BLaER1 treated with 17β-estradiol and CSF1 and Interleukin-3, amounts not matched to agents 10 nM and 100 nM (cell line): ENCODE results near the gene ZYX.
A peak's percentile ranks its signal among the peaks of the same experiment; 100 is the strongest.
"Not testable (repeated sequence)": the region's sequence is repeated elsewhere in the genome, so short reads cannot be mapped to it uniquely, and the experiment has no call there.

Source experiments
- H3K27ac ChIP-seq, 11 experiments: shearing (Covaris generic); formaldehyde crosslinking; 2 replicates each; pipeline ENCODE4 v1.8.1; 2022
- H3K27me3 ChIP-seq, 11 experiments: shearing (Covaris generic); formaldehyde crosslinking; 2 replicates each; pipeline ENCODE4 v1.8.1; 2022
- H3K36me3 ChIP-seq, 11 experiments: shearing (Covaris generic); formaldehyde crosslinking; 2 replicates each; pipeline ENCODE4 v1.8.1; 2022
- H3K4me1 ChIP-seq, 10 experiments: shearing (Covaris generic); formaldehyde crosslinking; 2 replicates each; pipeline ENCODE4 v1.8.1; 2022
- H3K4me2 ChIP-seq, 11 experiments: shearing (Covaris generic); formaldehyde crosslinking; 2 replicates each; pipeline ENCODE4 v1.8.1; 2022
- H3K4me3 ChIP-seq, 10 experiments: shearing (Covaris generic); formaldehyde crosslinking; 2 replicates each; pipeline ENCODE4 v1.8.1; 2022
- H3K9ac ChIP-seq, 11 experiments: shearing (Covaris generic); formaldehyde crosslinking; 2 replicates each; pipeline ENCODE4 v1.8.1; 2022
- H3K9me3 ChIP-seq, 11 experiments: shearing (Covaris generic); formaldehyde crosslinking; replicated peaks in 1 of 11; 2 replicates each; pipeline ENCODE4 v1.8.1; 2022
- H4K20me1 ChIP-seq, 11 experiments: shearing (Covaris generic); formaldehyde crosslinking; 2 replicates each; pipeline ENCODE4 v1.8.1; 2022
- Cebpa-rat ChIP-seq, 11 experiments: shearing (Covaris generic); IDR thresholded peaks; 2 replicates each; pipeline ENCODE4 v1.8.1; 2022

Gene ZYX

GRCh38 chr7:143390773-143391317 lies 9.7 kb downstream of the ZYX start:
- H3K4me2 ChIP-seq = peak overlapping the region in 5 of 11 experiments; percentile 14 to 100 (median 99); a peak in 8 of 22 replicates
- peaks cover 31 to 97% (median 62%) of the 10 kb centered on the region in 10 experiments for H3K4me1 ChIP-seq
- no peak overlapping the region for H3K4me3 ChIP-seq
- H3K27ac ChIP-seq = no peak overlapping the region; a peak in 1 of 22 replicates
- no peaks in the 10 kb centered on the region for H3K27me3 ChIP-seq
- peaks cover 47 to 78% (median 67%) of the 10 kb centered on the region in 11 experiments for H3K36me3 ChIP-seq
- no peak for TF ChIP-seq Cebpa-rat (IDR thresholded peaks at IDR 0.05)
- no peaks in the 10 kb centered on the region for H3K9me3 ChIP-seq
- H3K9ac ChIP-seq = 0 out of 22 replicates have a peak overlapping the region, but pooled peaks of 1 of the 11 experiments have one; percentile 17
- peaks cover 22 to 100% (median 84%) of the 10 kb centered on the region in 11 experiments; a peak in 21 of 22 replicates for H4K20me1 ChIP-seq

- no peak overlapping the region for H3K4me3 ChIP-seq
- H3K9me3 ChIP-seq = no peaks in the 10 kb centered on the region
- peak overlapping the region in 3 of 11 experiments; percentile 1 to 25 (median 25); a peak in 3 of 22 replicates for H3K27ac ChIP-seq
- H3K36me3 ChIP-seq = peaks cover 47 to 69% (median 63%) of the 10 kb centered on the region in 11 experiments
- H3K27me3 ChIP-seq = no peaks in the 10 kb centered on the region
- peaks cover 13 to 99% (median 75%) of the 10 kb centered on the region in 11 experiments; a peak in 21 of 22 replicates for H4K20me1 ChIP-seq
- 0 out of 22 replicates have a peak overlapping the region, but pooled peaks of 1 of the 11 experiments have one; percentile 17 for H3K9ac ChIP-seq
- peak overlapping the region in 2 of 11 experiments; percentile 26 to 100; a peak in 6 of 22 replicates for H3K4me2 ChIP-seq
- no peak for TF ChIP-seq Cebpa-rat (IDR thresholded peaks at IDR 0.05)
- H3K4me1 ChIP-seq = peaks cover 26 to 91% (median 56%) of the 10 kb centered on the region in 10 experiments
Measured at GRCh38 chr7:143391462-143392404, 10.6 kb downstream of the ZYX start.

- H3K4me1 ChIP-seq = peaks cover 19 to 84% (median 49%) of the 10 kb centered on the region in 10 experiments
- H3K27me3 ChIP-seq, H3K4me3 ChIP-seq, H3K27ac ChIP-seq, H3K9me3 ChIP-seq, H3K4me2 ChIP-seq, H3K9ac ChIP-seq: not testable (repeated sequence)
- peaks cover 47 to 62% (median 56%) of the 10 kb centered on the region in 11 experiments for H3K36me3 ChIP-seq
- H4K20me1 ChIP-seq = peaks cover 7 to 93% (median 68%) of the 10 kb centered on the region in 11 experiments; a peak in 21 of 22 replicates
Measured at GRCh38 chr7:143392427-143392826, 11.3 kb downstream of the ZYX start.

- Histone ChIP-seq H3K4me2 (peak overlapping the region in 2 of 11 experiments; percentile 87 to 91; a peak in 3 of 22 replicates), H3K9ac (no peak overlapping the region), H3K4me1 (peaks cover 16 to 79% (median 45%) of the 10 kb centered on the region in 10 experiments), H3K27me3 (no peaks in the 10 kb centered on the region), H3K27ac (no peak overlapping the region), H3K36me3 (peaks cover 44 to 58% (median 52%) of the 10 kb centered on the region in 11 experiments), H4K20me1 (peaks cover 3 to 88% (median 64%) of the 10 kb centered on the region in 11 experiments; a peak in 21 of 22 replicates), H3K9me3 (no peaks in the 10 kb centered on the region), H3K4me3 (no peak overlapping the region)
- TF ChIP-seq Cebpa-rat (IDR thresholded peaks at IDR 0.05) = no peak
Measured at GRCh38 chr7:143392875-143393266, 11.7 kb downstream of the ZYX start.

GRCh38 chr7:143393267-143394041 lies 12.3 kb downstream of the ZYX start:
- Histone ChIP-seq H3K9me3 (no peaks in the 10 kb centered on the region), H3K9ac (no peak overlapping the region), H4K20me1 (peaks cover 3 to 82% (median 58%) of the 10 kb centered on the region in 11 experiments; a peak in 20 of 22 replicates), H3K27me3 (no peaks in the 10 kb centered on the region), H3K27ac (no peak overlapping the region), H3K4me2 (peak overlapping the region in 2 of 11 experiments; percentile 87 to 91; a peak in 4 of 22 replicates), H3K4me1 (peaks cover 16 to 74% (median 40%) of the 10 kb centered on the region in 10 experiments), H3K4me3 (no peak overlapping the region), H3K36me3 (peaks cover 39 to 52% (median 46%) of the 10 kb centered on the region in 11 experiments)
- TF ChIP-seq Cebpa-rat (IDR thresholded peaks at IDR 0.05) = no peak

GRCh38 chr7:143394068-143394467 lies 12.9 kb downstream of the ZYX start:
- Histone ChIP-seq H3K4me1 (peaks cover 16 to 67% (median 37%) of the 10 kb centered on the region in 10 experiments), H3K27me3 (no peaks in the 10 kb centered on the region), H3K27ac (no peak overlapping the region), H3K9ac (no peak overlapping the region), H3K4me2 (peak overlapping the region in 5 of 11 experiments; percentile 72 to 96 (median 88); a peak in 9 of 22 replicates), H3K4me3 (no peak overlapping the region), H3K36me3 (peaks cover 33 to 46% (median 40%) of the 10 kb centered on the region in 11 experiments), H3K9me3 (no peaks in the 10 kb centered on the region), H4K20me1 (peaks cover 2 to 76% (median 52%) of the 10 kb centered on the region in 11 experiments; a peak in 20 of 22 replicates)
- no peak for TF ChIP-seq Cebpa-rat (IDR thresholded peaks at IDR 0.05)

GRCh38 chr7:143394777-143395176 lies 13.6 kb downstream of the ZYX start:
- TF ChIP-seq Cebpa-rat (IDR thresholded peaks at IDR 0.05) = no peak
- H3K9me3 ChIP-seq = no peaks in the 10 kb centered on the region
- peak overlapping the region in 3 of 11 experiments; percentile 5 to 30 (median 21); a peak in 2 of 22 replicates for H3K9ac ChIP-seq
- peak overlapping the region in 1 of 11 experiments; percentile 6; a peak in 1 of 22 replicates for H3K27ac ChIP-seq
- peaks cover 25 to 39% (median 33%) of the 10 kb centered on the region in 11 experiments for H3K36me3 ChIP-seq
- H3K4me3 ChIP-seq = peak overlapping the region in 1 of 10 experiments; percentile 8; a peak in 2 of 20 replicates
- peaks cover 16 to 60% (median 34%) of the 10 kb centered on the region in 10 experiments for H3K4me1 ChIP-seq
- peaks cover 0 to 69% (median 45%) of the 10 kb centered on the region in 11 experiments; a peak in 20 of 22 replicates for H4K20me1 ChIP-seq
- H3K27me3 ChIP-seq = no peaks in the 10 kb centered on the region
- H3K4me2 ChIP-seq = peak overlapping the region; percentile 8 to 96 (median 77); a peak in 21 of 22 replicates
